GM15510 (cell line): ENCODE data around the gene DLD.
A peak's percentile ranks its signal among the peaks of the same experiment; 100 is the strongest.

Experiments used
- POLR2A ChIP-seq: IDR thresholded peaks from 3 replicates; pipeline ENCODE4 v1.6.1; 2011; ENCODE audit warnings: borderline replicate concordance; ENCODE audit not compliant: insufficient read length; ENCODE audit errors: extremely low read depth

Gene DLD, protein sequence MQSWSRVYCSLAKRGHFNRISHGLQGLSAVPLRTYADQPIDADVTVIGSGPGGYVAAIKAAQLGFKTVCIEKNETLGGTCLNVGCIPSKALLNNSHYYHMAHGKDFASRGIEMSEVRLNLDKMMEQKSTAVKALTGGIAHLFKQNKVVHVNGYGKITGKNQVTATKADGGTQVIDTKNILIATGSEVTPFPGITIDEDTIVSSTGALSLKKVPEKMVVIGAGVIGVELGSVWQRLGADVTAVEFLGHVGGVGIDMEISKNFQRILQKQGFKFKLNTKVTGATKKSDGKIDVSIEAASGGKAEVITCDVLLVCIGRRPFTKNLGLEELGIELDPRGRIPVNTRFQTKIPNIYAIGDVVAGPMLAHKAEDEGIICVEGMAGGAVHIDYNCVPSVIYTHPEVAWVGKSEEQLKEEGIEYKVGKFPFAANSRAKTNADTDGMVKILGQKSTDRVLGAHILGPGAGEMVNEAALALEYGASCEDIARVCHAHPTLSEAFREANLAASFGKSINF

DNA sequence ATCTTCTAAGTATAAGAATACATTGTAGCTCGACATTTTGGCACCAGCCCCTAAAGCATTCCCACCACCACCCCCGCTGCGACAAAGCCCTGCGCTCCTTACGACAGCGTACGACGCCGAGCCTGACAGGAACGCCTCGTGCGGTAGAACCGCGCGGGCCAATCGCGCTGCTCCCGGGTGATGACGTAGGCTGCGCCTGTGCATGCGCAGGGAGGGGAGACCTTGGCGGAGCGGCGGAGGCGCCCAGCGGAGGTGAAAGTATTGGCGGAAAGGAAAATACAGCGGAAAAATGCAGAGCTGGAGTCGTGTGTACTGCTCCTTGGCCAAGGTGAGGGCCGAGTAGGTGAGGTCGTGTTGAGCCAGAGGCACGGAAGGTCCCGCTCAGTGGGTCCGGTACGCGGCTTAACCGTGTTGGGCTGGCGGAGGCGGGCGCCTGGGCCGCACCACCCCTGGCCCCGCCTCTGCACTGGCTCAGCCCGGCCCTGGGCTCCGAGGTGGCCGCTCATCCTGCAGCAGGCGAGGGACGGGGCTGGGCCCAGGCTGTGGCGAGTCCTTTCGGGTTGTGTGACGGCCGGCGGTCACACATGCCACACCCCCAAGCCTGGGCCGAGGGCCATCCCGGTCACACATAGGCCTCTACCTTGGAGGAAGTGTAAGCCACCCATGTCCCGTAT, at the start of gene DLD:
Gene DLD, plus strand, starts transcription at position 222 of the 674 bp plus-strand sequence. Its CDS starts 68 bp downstream, at position 290.
- peak; percentile 73 for TF ChIP-seq POLR2A

DNA sequence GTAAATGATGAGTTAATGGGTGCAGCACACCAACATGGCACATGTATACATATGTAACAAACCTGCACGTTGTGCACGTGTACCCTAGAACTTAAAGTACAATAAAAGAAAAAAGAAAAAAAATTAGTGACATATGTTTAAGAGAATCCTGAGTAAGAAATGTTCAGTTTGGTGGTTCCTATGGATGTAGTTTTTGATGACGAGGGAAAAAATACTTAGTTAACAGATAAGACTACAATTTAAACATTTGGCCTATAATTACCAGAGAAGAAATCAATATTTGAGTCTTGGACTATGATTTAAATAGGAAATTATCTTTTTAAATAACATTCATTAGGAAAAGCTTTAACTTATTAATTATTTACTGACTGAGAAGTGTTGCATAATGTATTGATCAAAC, 48.8 kb upstream of the DLD start:
- no peak for TF ChIP-seq POLR2A

GRCh38 chr7:107843184-107843583, 47.8 kb upstream of the DLD start:
- no peak for TF ChIP-seq POLR2A

DNA sequence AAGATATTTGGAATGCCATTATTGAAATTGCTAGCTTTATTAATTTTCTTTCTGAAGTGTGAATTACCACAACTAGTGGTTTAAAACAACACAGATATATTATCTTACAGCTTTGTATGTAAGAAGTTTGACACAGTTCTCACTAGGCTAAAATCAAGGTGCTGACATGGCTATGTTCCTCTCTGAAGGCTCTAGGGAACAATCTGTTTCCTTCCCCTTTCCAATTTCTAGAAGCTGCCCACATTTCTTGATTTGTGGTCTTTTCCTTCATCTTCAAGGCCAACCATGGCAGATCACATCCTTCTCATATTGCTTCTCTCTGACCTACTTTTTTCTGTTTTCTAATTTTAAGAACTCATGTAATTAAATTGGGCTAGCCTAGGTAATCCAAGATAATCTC, 44.7 kb upstream of the DLD start:
- TF ChIP-seq POLR2A = no peak

- TF ChIP-seq POLR2A = no peak
Measured at GRCh38 chr7:107847168-107847835, 43.7 kb upstream of the DLD start.

GRCh38 chr7:107850216-107850615, 40.8 kb upstream of the DLD start:
- TF ChIP-seq POLR2A = no peak

- no peak for TF ChIP-seq POLR2A
Measured at GRCh38 chr7:107850643-107851042, 40.3 kb upstream of the DLD start.

DNA sequence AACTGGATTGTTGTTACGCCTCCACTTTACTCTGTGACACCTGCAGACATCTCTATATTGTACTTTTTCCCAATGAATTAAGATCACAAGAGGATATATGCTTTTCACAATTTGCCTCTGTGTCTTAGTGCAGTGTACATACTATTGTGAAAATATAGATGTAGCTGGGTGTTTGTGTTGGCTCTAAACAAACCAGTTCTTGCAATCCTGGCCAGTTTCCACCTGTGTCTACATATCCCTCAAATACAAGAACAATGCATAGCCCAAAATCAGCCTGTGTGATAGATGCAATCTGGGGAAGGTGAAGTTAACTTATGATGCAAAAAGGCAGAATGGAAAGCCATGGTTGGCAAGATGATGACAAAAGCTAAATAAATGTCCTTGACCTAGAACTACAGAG, 36.5 kb upstream of the DLD start:
- no peak for TF ChIP-seq POLR2A

DNA sequence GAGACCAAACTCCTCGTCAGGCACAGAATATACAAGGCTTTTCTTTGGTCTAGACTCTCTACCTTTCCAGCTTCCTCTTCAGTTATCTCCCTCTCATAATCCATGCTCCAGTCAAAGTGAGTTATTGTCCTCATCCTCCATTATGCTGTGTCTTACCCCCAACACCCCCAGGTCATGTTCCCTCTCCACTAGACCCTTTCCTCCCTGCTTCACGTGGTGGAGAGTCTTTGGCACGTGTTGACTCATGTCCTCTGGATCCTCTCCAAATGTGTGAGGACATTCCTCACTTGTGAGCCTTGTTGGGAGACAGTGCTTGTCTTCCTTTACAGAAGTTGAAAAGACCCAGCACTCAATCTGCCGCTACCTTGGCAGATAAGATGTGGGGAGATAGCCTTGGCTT, 36.0 kb upstream of the DLD start:
- TF ChIP-seq POLR2A = no peak

DNA sequence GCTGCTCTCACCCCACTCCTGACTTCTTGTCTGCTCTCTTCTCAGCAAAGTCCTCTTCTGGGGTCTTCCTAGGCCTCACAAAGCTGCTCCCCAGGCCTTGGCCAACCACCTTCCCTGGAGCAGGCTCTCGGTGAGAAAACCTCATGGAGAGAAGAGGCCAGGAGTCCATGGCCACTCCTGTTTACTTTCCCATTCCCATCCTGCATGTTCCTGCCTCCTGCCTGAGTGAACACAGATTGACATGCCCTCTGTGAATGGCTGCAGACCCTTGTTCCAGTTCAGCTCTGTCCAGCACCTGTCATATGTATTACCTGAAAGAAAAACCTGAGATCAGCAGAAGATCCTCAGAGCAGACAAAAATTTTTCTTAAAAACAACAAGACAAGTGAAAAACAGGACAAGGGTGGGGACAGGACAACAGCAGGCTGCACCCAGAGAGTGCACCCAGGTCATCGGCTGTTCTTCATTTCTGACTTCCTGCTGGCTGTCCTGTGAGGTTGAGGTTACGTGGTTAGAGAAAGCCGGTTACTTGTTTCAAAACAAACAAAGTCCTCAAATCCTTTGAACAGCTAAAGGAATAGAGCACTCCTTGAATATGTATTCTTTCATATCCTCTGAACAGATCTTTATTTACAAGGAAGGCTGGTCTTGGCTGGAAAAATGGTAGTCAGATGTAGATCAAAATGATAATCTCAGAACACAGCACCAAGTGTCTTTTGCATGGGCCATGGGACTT, 34.0 kb upstream of the DLD start:
- TF ChIP-seq POLR2A = no peak

DNA sequence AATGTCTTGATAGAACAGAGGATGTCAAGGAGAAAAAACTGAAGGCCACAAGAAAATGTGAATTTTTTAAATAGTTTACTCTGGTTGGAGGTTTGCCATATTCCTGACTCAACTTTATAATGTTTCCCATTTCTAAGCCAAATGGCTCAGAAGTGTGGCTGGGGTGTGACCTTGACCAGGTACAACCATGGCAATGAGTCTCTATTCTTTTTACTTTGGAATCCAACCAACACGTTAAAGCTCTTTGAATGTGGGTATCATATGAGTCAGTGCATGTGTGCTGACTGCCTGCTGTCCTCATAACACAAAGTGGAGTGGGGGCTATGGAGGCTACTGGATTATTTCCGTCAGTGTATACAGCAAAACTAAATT, 33.5 kb upstream of the DLD start:
- no peak for TF ChIP-seq POLR2A

DNA sequence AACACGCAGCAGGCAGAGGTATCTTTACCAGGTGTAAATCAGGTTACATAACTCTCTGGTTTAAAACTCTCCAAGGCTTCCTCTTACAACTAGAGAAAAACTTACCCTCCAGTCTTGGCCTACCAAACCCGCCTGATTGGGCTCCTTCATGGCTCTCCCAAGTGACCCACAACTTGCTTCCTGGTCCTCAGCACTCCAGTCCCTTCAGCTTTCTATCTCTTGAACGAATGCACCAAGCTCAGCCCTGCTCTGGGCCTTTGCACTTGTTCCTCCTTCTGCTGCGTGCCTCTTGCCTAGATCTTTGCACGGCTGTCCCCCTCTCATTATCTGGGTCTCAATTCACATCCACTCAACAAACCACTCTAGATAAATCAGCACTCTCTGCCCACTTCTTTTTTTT, 32.7 kb upstream of the DLD start:
- TF ChIP-seq POLR2A = no peak

DNA sequence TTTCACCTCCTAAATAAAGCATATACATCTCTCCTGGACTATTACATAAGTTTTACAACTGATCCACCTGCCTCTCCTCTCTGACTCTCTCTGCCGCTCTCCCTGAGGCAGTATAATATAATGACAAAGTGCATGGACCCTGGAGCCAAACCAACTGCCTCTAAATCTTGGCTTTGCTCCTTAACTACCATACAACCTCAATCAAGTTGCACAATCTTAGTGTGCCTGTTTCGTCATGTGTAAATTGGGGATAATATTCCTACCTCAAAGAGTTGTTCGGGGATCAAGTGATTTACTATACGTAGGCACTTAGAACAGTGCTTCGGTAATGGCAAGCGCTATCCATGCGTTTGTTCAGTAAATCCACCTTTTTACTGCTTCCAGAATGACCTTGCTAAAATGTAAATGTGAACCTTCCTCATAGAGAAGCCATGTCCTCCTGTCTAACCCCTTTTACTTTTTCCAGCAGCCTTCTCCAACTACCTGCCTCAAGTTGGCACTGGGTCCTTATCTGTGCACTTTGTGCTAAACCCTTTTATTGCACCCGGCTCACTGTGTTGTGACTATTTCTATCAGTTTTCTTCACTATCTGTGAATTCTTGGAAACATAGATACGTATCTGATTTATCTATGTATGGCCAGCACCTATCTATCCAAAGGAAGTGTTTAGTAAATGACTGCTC, 30.6 kb upstream of the DLD start:
- TF ChIP-seq POLR2A = no peak

- no peak for TF ChIP-seq POLR2A
Measured at GRCh38 chr7:107860981-107861652, 29.9 kb upstream of the DLD start.
